T-helper 2 cell (primary cell): ENCODE measurements around the gene ABCF1.
A peak's percentile ranks its signal among the peaks of the same experiment; 100 is the strongest.
"Not testable (repeated sequence)": the region's sequence is repeated elsewhere in the genome, so short reads cannot be mapped to it uniquely, and the experiment has no call there.

Experiments used
- DNase-seq, 5 experiments: peaks; one replicate each; pipeline versions ENCODE4 v3.0.0 to v3.0.0-alpha.2; 2012 to 2022
- total RNA-seq, 2 donors: gene quantifications; one replicate each; lab custom pipeline; 2026; lab: John Stamatoyannopoulos, UW

ABCF1 gene
- 128 to 219 reads per million in 2 donors for total RNA-seq

GRCh38 chr6:30571075-30571761 lies at the start of gene ABCF1:
Gene ABCF1 (plus strand): TSS chr6:30571442. CDS start chr6:30571488, 46 bp downstream.
- DNase-seq = peak; percentile 98 to 100 (median 99)

- not testable (repeated sequence) for DNase-seq
Measured at GRCh38 chr6:30521952-30522351, 49.3 kb upstream of the ABCF1 start.

GRCh38 chr6:30526444-30526843 lies 44.8 kb upstream of the ABCF1 start:
- not testable (repeated sequence) for DNase-seq

GRCh38 chr6:30529349-30529875 lies 41.8 kb upstream of the ABCF1 start:
- peak in 1 of 5 experiments; percentile 73 for DNase-seq

- no peak for DNase-seq
Measured at GRCh38 chr6:30530014-30530413, 41.2 kb upstream of the ABCF1 start.

GRCh38 chr6:30533460-30534294 lies 37.6 kb upstream of the ABCF1 start:
- DNase-seq = peak in 1 of 5 experiments; percentile 70

GRCh38 chr6:30537931-30538330 lies 33.3 kb upstream of the ABCF1 start:
- no peak for DNase-seq

GRCh38 chr6:30541515-30542403 lies 29.5 kb upstream of the ABCF1 start:
- DNase-seq = peak; percentile 70 to 85 (median 72)

GRCh38 chr6:30542404-30542725 lies 28.9 kb upstream of the ABCF1 start:
- DNase-seq = peak in 2 of 5 experiments; percentile 50 to 74

GRCh38 chr6:30542915-30543314 lies 28.3 kb upstream of the ABCF1 start:
- no peak for DNase-seq

- peak in 1 of 5 experiments; percentile 61 for DNase-seq
Measured at GRCh38 chr6:30543821-30544220, 27.4 kb upstream of the ABCF1 start.

- peak in 2 of 5 experiments; percentile 47 to 62 for DNase-seq
Measured at GRCh38 chr6:30544666-30545272, 26.5 kb upstream of the ABCF1 start.

GRCh38 chr6:30547454-30547853 lies 23.8 kb upstream of the ABCF1 start:
- DNase-seq = no peak

- DNase-seq = no peak
Measured at GRCh38 chr6:30548375-30548774, 22.9 kb upstream of the ABCF1 start.

- no peak for DNase-seq
Measured at GRCh38 chr6:30554404-30554803, 16.8 kb upstream of the ABCF1 start.

- DNase-seq = peak in 1 of 5 experiments; percentile 28
Measured at GRCh38 chr6:30554962-30555815, 16.1 kb upstream of the ABCF1 start.

GRCh38 chr6:30555816-30556065 lies 15.5 kb upstream of the ABCF1 start:
- no peak for DNase-seq

GRCh38 chr6:30556066-30556905 lies 15.0 kb upstream of the ABCF1 start, which contains the start of gene GNL1:
Gene GNL1 (minus strand): TSS chr6:30556489. CDS start chr6:30556203, 286 bp downstream.
- peak; percentile 97 to 100 (median 99) for DNase-seq

GRCh38 chr6:30556906-30557682 lies 14.1 kb upstream of the ABCF1 start, which contains the start of gene PRR3:
Gene PRR3 (plus strand): TSS chr6:30557295. CDS start chr6:30557345, 50 bp downstream.
- DNase-seq = peak; percentile 51 to 97 (median 78)
